ENCODE results near the gene RNF167. TPM values are rescaled to one million over a fixed set of nuclear protein-coding genes. Genes with fewer than 3 reads are reported as not detected.

RNF167 gene
- total RNA-seq, 2 experiments from 2014 or later: 249 to 261 TPM

DNA sequence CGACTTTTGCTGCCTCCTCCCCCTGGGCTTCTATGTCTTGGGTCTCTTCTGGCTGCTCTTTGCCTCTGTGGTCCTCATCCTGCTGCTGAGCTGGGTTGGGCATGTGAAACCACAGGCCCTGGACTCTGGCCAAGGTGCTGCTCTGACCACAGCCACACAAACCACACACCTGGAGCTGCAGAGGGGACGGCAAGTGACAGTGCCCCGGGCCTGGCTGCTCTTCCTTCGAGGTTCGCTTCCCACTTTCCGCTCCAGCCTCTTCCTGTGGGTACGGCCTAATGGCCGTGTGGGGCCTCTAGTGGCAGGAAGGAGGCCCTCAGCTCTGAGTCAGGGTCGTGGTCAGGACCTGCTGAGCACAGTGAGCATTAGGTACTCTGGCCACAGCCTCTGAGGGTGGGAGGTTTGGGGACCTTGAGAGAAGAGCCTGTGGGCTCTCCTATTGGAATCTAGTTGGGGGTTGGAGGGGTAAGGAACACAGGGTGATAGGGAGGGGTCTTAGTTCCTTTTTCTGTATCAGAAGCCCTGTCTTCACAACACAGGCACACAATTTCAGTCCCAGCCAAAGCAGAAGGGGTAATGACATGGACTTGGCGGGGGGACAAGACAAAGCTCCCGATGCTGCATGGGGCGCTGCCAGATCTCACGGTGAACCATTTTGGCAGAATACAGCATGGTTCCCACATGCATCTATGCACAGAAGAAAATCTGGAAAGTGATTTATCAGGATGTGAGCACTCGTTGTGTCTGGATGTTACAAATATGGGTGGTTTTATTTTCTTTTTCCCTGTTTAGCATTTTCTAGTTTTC lies 5.7 kb upstream of the RNF167 start:
- no peaks in the 10 kb centered on the region for H3K9me3 Mint-ChIP-seq
- no peaks in the 10 kb centered on the region for H3K27me3 Mint-ChIP-seq
- peaks cover 42% of the 10 kb centered on the region for H3K4me1 Mint-ChIP-seq
- no peak overlapping the region for H3K4me3 Mint-ChIP-seq
- H3K27ac Mint-ChIP-seq: no peak overlapping the region
- peaks cover 46% of the 10 kb centered on the region for H3K36me3 Mint-ChIP-seq (ENCODE audit: low read depth)
- ChIA-PET CTCF (interaction anchor here (1.0 kb wide), 1 partner anchor 26 kb away, joined by 3 read pairs; no protein-coding TSS in a partner anchor), POLR2A (interaction anchor here (0.9 to 15.9 kb wide), 5 partner anchors 14 to 96 kb away, joined by 3 to 229 read pairs (median 3); partner anchors contain the start of genes ENO3 and PFN1)
- no peak for DNase-seq

DNA sequence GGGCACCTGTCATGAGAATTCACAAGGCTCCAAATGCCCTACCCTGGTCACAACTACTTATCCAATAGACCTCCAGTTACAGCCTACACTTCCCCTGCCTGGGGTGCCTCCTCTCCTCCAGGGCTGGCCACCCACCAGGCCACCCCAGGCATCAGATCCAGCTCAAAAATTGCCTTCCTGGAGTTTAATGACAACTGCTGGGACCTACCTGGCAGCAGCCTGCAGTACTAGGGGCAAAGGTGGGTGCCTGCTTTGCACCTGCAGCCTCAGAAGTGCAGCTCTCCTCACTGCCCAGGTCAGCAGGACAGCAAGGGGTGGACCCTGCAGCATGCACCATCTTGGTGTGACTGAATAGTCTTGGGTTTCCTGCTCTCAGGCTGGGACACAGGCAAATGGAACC lies 4.4 kb upstream of the RNF167 start:
- no peak for DNase-seq
- POLR2A ChIA-PET: interaction anchor here (1.2 to 15.9 kb wide), 2 partner anchors 18 to 27 kb away, joined by 3 to 229 read pairs; partner anchors contain the start of genes ENO3 and PFN1
- Mint-ChIP-seq H3K27me3 (no peaks in the 10 kb centered on the region), H3K4me3 (no peak overlapping the region), H3K9me3 (no peaks in the 10 kb centered on the region), H3K36me3 (ENCODE audit: low read depth) (peaks cover 52% of the 10 kb centered on the region), H3K27ac (no peak overlapping the region), H3K4me1 (peaks cover 42% of the 10 kb centered on the region)
- CTCF ChIA-PET: no interaction called here

DNA sequence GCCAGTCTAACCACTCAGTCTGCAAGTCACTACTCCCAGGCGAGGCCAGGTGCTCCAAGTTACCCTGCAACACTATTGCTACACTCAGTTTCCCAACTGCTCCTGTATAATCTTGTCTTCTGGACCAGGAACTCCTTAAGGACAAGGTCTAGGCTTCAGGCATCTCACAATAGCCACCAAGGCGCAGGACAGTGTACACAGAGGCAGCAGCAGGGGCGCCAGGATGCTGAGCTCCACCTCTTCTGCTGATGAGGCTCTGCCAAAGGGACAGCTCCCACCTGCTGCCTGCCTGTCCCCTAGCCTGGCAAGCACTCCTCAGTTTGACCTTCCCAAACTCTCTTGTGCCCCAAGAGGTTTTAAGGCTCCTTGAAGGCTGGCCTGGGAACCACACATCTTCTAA lies 3.6 kb upstream of the RNF167 start:
- Mint-ChIP-seq H3K4me1 (peaks cover 42% of the 10 kb centered on the region), H3K4me3 (no peak overlapping the region), H3K27me3 (no peaks in the 10 kb centered on the region), H3K9me3 (no peaks in the 10 kb centered on the region), H3K36me3 (ENCODE audit: low read depth) (peaks cover 56% of the 10 kb centered on the region), H3K27ac (no peak overlapping the region)
- ChIA-PET POLR2A (interaction anchor here (1.1 to 15.9 kb wide), 4 partner anchors 11 to 37 kb away, joined by 3 to 229 read pairs (median 14); partner anchors contain the start of genes ENO3 and PFN1), CTCF (interaction anchor here (1.0 kb wide), 1 partner anchor 126 kb away, joined by 3 read pairs; no protein-coding TSS in a partner anchor)
- DNase-seq: no peak

- peaks cover 53% of the 10 kb centered on the region for H3K4me1 Mint-ChIP-seq
- no peak for DNase-seq
- H3K27ac Mint-ChIP-seq: no peak overlapping the region
- CTCF ChIA-PET: interaction anchor here (1.0 kb wide), 1 partner anchor 125 kb away, joined by 3 read pairs; no protein-coding TSS in a partner anchor
- peak overlapping the region; percentile 96 for H3K4me3 Mint-ChIP-seq
- peaks cover 67% of the 10 kb centered on the region for H3K36me3 Mint-ChIP-seq (ENCODE audit: low read depth)
- no peaks in the 10 kb centered on the region for H3K9me3 Mint-ChIP-seq
- POLR2A ChIA-PET: interaction anchor here (1.3 to 20.7 kb wide), 4 partner anchors 13 to 31 kb away, joined by 3 to 711 read pairs (median 128); partner anchors contain the start of genes ENO3, PFN1 and SPAG7
- no peaks in the 10 kb centered on the region for H3K27me3 Mint-ChIP-seq
Measured at GRCh38 chr17:4937553-4937952, 2.5 kb upstream of the RNF167 start.

DNA sequence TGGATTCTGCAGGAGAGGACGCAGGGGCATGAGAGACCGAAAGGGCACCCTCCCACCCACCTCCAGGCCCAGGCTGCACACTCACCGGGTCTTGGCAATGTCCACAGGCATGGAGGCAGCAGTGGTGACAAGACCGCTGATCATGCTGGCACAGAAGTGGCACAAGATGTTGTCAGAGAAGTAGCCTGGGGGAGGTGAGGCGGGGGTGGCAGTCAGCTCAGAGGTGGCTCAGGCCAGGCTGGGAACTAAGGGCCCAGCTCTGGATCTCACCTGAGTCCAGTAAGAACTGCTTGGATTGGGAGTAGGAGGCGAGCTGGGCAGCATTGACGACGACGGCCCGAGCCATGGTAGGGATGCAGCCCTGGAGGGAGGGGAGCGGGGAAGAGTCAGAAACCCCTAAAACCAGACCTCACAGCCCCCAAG lies 2.0 kb upstream of the RNF167 start:
- POLR2A ChIA-PET: interaction anchor here (1.3 to 20.7 kb wide), 4 partner anchors 13 to 31 kb away, joined by 3 to 711 read pairs (median 128); partner anchors contain the start of genes ENO3, PFN1 and SPAG7
- DNase-seq: no peak
- H3K9me3 Mint-ChIP-seq: no peaks in the 10 kb centered on the region
- H3K27ac Mint-ChIP-seq: peak overlapping the region; percentile 58
- peak overlapping the region; percentile 96 for H3K4me3 Mint-ChIP-seq
- no peaks in the 10 kb centered on the region for H3K27me3 Mint-ChIP-seq
- H3K4me1 Mint-ChIP-seq: peaks cover 58% of the 10 kb centered on the region
- H3K36me3 Mint-ChIP-seq (ENCODE audit: low read depth): peaks cover 73% of the 10 kb centered on the region
- CTCF ChIA-PET: interaction anchor here (2.7 kb wide), 1 partner anchor 29 kb away, joined by 29 read pairs; no protein-coding TSS in a partner anchor

DNA sequence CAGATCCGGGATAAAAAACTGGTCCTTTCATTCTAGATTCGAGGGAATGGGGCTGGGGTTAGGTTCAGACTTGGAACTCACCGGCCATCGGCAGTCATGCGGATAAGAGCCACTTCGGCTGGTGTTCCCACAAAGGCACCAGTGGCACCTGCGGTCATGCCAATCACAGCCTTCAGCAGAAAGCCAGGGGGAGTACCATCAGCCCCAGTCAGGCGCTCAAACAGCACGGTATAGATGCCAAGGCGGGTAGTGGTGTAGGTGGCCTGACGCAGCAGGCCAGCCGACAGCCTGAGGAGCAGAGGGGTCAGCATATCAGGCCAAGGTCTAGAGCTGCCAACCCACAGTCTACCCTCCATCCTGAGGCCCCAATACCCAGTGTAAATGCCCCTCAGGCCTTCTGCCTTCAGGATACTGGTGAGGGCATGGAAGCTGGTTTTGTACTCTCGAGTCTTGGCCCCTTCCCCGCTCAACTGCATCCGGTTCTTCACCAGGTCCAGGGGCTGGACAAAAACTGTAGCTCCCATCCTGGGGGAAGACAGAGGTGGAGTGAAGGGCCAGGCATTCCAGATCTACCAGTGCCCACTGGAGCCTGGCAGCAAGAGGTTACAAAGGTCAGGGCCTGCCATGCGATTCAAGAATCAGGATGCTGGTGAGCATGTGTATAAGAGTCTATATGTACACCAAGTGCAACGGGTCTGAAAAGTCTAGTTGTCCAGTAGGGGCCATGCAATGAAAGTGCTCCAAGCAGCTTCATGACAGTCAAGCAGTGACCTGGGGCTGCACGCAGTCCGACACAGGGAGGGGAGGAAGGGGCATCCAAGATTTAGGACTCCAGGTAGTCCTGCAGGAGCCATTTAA lies 1.2 kb upstream of the RNF167 start:
- POLR2A ChIA-PET: interaction anchor here (0.8 to 20.7 kb wide), 16 partner anchors 8 to 796 kb away, joined by 3 to 711 read pairs (median 7); partner anchors contain the start of genes CYB5D2, ENO3, GP1BA and INCA1

GRCh38 chr17:4939546-4939795 lies 597 bp upstream of the RNF167 start:
- ChIA-PET POLR2A (interaction anchor here (0.8 to 20.7 kb wide), 23 partner anchors 8 to 796 kb away, joined by 3 to 711 read pairs (median 7); partner anchors contain the start of genes C17orf107, CAMTA2, CYB5D2 and ENO3), CTCF (interaction anchor here (0.7 to 2.7 kb wide), 17 partner anchors 9 to 372 kb away, joined by 3 to 29 read pairs (median 5); partner anchors contain the start of genes ARRB2, C17orf107, PFN1 and SPAG7)
- Mint-ChIP-seq H3K27ac (peak overlapping the region; percentile 100), H3K9me3 (no peaks in the 10 kb centered on the region), H3K36me3 (ENCODE audit: low read depth) (peaks cover 83% of the 10 kb centered on the region), H3K4me3 (peak overlapping the region; percentile 96), H3K4me1 (peaks cover 60% of the 10 kb centered on the region), H3K27me3 (no peaks in the 10 kb centered on the region)
- DNase-seq: no peak

More for the DNA sequence above, 1.2 kb upstream of the RNF167 start:
- no peak for DNase-seq
- H3K4me3 Mint-ChIP-seq: peak overlapping the region; percentile 96
- no peaks in the 10 kb centered on the region for H3K27me3 Mint-ChIP-seq
- no peaks in the 10 kb centered on the region for H3K9me3 Mint-ChIP-seq
- H3K4me1 Mint-ChIP-seq: peaks cover 60% of the 10 kb centered on the region
- CTCF ChIA-PET: interaction anchor here (0.7 to 2.7 kb wide), 9 partner anchors 10 to 372 kb away, joined by 4 to 29 read pairs (median 6); partner anchors contain the start of gene SPAG7
- H3K36me3 Mint-ChIP-seq (ENCODE audit: low read depth): peaks cover 79% of the 10 kb centered on the region
- H3K27ac Mint-ChIP-seq: peak overlapping the region; percentile 100

DNA sequence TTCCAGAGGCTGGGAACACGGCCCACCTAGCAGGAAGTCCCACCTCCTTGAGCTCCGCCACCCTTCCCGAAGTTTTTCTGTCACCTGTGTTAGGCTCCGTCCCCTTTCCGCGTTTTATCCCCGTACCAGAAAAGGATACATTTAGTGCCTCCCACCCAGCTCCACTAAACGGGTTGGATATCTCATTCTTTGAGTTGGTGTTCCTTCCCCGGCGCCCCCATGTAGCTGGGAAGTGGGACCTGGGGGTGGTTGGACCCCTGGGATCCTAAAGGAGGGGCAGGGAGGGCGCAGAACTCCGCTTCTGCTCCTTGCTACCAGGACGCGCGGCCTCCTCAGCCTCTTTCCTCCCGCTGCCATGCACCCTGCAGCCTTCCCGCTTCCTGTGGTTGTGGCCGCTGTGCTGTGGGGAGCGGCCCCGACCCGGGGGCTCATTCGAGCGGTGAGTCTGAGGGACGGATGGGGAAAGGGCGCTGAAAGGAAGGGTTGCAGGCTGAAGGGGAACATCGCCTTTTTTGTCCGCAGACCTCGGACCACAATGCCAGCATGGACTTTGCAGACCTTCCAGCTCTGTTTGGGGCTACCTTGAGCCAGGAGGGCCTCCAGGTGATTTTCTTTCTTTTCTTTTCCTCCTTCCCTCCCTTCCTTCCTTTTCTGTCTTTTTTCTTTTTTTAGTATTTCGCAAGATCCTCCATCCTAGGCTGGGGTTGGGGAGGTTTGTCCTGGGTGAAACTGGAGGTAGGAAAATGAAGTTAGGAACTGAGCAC lies 669 bp downstream of the RNF167 start:
- peak overlapping the region; percentile 100 for H3K27ac Mint-ChIP-seq
- H3K36me3 Mint-ChIP-seq (ENCODE audit: low read depth): peaks cover 91% of the 10 kb centered on the region
- H3K9me3 Mint-ChIP-seq: no peaks in the 10 kb centered on the region
- peak overlapping the region; percentile 96 for H3K4me3 Mint-ChIP-seq
- H3K4me1 Mint-ChIP-seq: peaks cover 65% of the 10 kb centered on the region
- ChIA-PET CTCF (interaction anchor here (0.6 to 2.7 kb wide), 17 partner anchors 8 to 231 kb away, joined by 3 to 29 read pairs (median 4); partner anchors contain the start of genes ARRB2, C17orf107, CAMTA2 and CHRNE), POLR2A (interaction anchor here (0.9 to 20.7 kb wide), 19 partner anchors 9 to 798 kb away, joined by 3 to 711 read pairs (median 8); partner anchors contain the start of genes C17orf107, CAMTA2, CYB5D2 and ENO3)
- peak; percentile 67 for DNase-seq
- H3K27me3 Mint-ChIP-seq: no peaks in the 10 kb centered on the region

DNA sequence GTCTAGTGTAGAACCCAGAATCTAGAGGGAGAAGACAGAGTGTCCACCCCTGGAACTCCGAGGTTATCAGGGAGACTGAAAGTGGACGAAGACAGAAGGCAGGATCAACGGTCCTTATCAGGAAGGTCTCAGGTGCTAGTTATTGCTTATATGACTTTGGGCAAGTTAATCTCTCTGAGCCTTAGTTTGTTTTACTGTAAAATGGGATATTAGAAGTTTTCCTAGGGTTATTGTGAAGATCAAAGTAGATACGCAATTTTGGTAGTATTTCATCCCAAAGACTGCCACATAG lies 1.2 kb downstream of the RNF167 start:
- Mint-ChIP-seq H3K27me3 (no peaks in the 10 kb centered on the region), H3K36me3 (ENCODE audit: low read depth) (peaks cover 91% of the 10 kb centered on the region), H3K4me3 (peak overlapping the region; percentile 96), H3K27ac (peak overlapping the region; percentile 100), H3K9me3 (no peaks in the 10 kb centered on the region), H3K4me1 (peaks cover 61% of the 10 kb centered on the region)
- DNase-seq: no peak
- ChIA-PET CTCF (interaction anchor here (1.9 kb wide), 1 partner anchor 46 kb away, joined by 7 read pairs; the partner anchor contains the start of gene CAMTA2), POLR2A (interaction anchor here (1.9 to 20.7 kb wide), 5 partner anchors 12 to 230 kb away, joined by 4 to 711 read pairs (median 122); partner anchors contain the start of genes C17orf107, CAMTA2, ENO3 and PFN1)

DNA sequence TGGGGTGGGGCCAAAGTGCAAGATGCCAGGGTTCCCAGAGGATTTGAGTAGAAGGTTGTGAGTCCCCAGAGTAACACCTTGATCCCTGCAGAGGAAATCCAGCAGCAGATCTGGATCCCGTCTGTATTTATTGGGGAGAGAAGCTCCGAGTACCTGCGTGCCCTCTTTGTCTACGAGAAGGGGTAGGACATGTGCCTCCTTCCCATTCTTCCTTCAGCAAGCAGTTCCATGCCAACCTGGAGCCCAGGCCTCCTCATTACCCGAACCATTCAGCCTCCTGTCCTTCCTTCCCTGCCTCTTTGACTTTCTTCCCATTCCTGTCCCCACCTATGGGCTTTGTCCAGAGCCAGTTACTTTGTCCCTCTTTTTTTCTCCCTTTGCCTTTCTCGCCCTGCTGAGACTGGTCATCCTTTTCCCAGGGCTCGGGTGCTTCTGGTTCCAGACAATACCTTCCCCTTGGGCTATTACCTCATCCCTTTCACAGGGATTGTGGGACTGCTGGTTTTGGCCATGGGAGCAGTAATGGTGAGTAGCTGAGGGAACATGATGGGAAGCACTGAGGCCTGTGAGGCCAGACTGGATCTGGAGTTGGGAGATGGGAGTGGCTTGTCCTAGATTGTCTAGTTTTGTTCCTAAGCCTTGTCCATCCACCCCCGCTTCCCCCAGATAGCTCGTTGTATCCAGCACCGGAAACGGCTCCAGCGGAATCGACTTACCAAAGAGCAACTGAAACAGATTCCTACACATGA lies 2.9 kb downstream of the RNF167 start:
- CTCF ChIA-PET: interaction anchor here (1.1 kb wide), 1 partner anchor 40 kb away, joined by 3 read pairs; the partner anchor contains the start of gene CHRNE
- H3K4me3 Mint-ChIP-seq: peak overlapping the region; percentile 96
- H3K27ac Mint-ChIP-seq: peak overlapping the region; percentile 100
- no peaks in the 10 kb centered on the region for H3K27me3 Mint-ChIP-seq
- POLR2A ChIA-PET: interaction anchor here (1.7 to 20.7 kb wide), 5 partner anchors 11 to 231 kb away, joined by 4 to 711 read pairs (median 122); partner anchors contain the start of genes CAMTA2, ENO3, INCA1 and KIF1C
- H3K36me3 Mint-ChIP-seq (ENCODE audit: low read depth): peaks cover 90% of the 10 kb centered on the region
- H3K9me3 Mint-ChIP-seq: no peaks in the 10 kb centered on the region
- DNase-seq: no peak
- peaks cover 57% of the 10 kb centered on the region for H3K4me1 Mint-ChIP-seq

DNA sequence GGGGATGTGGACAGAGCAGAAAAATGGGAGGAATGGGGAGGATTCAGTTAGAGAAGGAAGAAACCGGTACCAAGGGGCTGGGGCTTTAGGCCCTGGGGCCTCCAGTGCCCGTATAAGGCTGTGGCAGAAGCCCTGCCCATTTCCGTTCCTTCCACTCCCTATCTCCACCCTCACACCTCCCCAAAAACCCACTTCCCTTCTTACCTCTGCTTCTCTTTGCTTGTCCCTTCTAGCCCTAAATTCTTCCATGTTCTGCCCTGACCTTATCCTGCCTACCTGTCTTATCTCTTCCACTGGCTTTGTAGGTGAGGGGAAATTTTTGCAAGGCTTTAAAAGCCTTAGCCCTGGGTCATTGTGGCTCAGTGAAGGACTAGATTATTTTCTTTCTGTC lies 4.1 kb downstream of the RNF167 start:
- Mint-ChIP-seq H3K9me3 (no peaks in the 10 kb centered on the region), H3K36me3 (ENCODE audit: low read depth) (peaks cover 85% of the 10 kb centered on the region), H3K4me3 (peak overlapping the region; percentile 96), H3K27me3 (no peaks in the 10 kb centered on the region), H3K27ac (peak overlapping the region; percentile 100), H3K4me1 (peaks cover 48% of the 10 kb centered on the region)
- DNase-seq: peak; percentile 78
- POLR2A ChIA-PET: interaction anchor here (0.8 to 20.7 kb wide), 4 partner anchors 10 to 43 kb away, joined by 3 to 711 read pairs (median 176); partner anchors contain the start of genes CAMTA2, ENO3, PFN1 and SPAG7
- CTCF ChIA-PET: interaction anchor here (1.1 to 1.2 kb wide), 2 partner anchors 23 to 41 kb away, joined by 3 read pairs; partner anchors contain the start of genes CHRNE and SPAG7
